ENCODE measurements around the gene VMP1. TPM values are rescaled to one million over a fixed set of nuclear protein-coding genes. Genes with fewer than 3 reads are reported as not detected.

Gene VMP1
- total and polyA plus RNA-seq, 2 of the 13 experiments (the other 11 are each of a cell fraction or from before 2014, with no cell fraction given): 186 to 271 TPM

- TF ChIP-seq ZNF512B (CRISPR knock-in tag; IDR thresholded peaks at IDR 0.05; ENCODE audit: borderline replicate concordance) (no peak), STAT5B (CRISPR knock-in tag; IDR thresholded peaks at IDR 0.05) (no peak), ZFP36 (IDR thresholded peaks at IDR 0.05; ENCODE audit: borderline replicate concordance, low read depth, low read length, partially characterized antibody) (no peak), ARID3A (IDR thresholded peaks at IDR 0.05; ENCODE audit: low read depth, low read length) (peak; percentile 33; the same call in 1 of the 2 replicates), ZNF274 (CRISPR knock-in tag; IDR thresholded peaks at IDR 0.05) (no peak), CAMTA2 (CRISPR knock-in tag; IDR thresholded peaks at IDR 0.05; ENCODE audit: borderline replicate concordance) (no peak), PRPF4 (IDR thresholded peaks at IDR 0.05; ENCODE audit: low read depth, low read length, poor library complexity, severe bottlenecking) (no peak), IKZF1 (IDR thresholded peaks at IDR 0.05) (no peak), TSC22D2 (CRISPR knock-in tag; IDR thresholded peaks at IDR 0.05; ENCODE audit: borderline replicate concordance) (no peak), ZNF446 (CRISPR knock-in tag; IDR thresholded peaks at IDR 0.05) (no peak), ZNF605 (CRISPR knock-in tag; IDR thresholded peaks at IDR 0.05) (no peak), ZNF205 (CRISPR knock-in tag; IDR thresholded peaks at IDR 0.05) (no peak), ZNF382 (CRISPR knock-in tag; IDR thresholded peaks at IDR 0.05; ENCODE audit: borderline replicate concordance) (no peak), ATF5 (CRISPR knock-in tag; IDR thresholded peaks at IDR 0.05; ENCODE audit: low read depth) (no peak)
- TF ChIP-seq, protein P1, sequence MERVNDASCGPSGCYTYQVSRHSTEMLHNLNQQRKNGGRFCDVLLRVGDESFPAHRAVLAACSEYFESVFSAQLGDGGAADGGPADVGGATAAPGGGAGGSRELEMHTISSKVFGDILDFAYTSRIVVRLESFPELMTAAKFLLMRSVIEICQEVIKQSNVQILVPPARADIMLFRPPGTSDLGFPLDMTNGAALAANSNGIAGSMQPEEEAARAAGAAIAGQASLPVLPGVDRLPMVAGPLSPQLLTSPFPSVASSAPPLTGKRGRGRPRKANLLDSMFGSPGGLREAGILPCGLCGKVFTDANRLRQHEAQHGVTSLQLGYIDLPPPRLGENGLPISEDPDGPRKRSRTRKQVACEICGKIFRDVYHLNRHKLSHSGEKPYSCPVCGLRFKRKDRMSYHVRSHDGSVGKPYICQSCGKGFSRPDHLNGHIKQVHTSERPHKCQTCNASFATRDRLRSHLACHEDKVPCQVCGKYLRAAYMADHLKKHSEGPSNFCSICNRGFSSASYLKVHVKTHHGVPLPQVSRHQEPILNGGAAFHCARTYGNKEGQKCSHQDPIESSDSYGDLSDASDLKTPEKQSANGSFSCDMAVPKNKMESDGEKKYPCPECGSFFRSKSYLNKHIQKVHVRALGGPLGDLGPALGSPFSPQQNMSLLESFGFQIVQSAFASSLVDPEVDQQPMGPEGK (CRISPR knock-in tag; IDR thresholded peaks at IDR 0.05): peak; percentile 23; the same call in 1 of the 2 replicates
- TF ChIP-seq, protein P2, sequence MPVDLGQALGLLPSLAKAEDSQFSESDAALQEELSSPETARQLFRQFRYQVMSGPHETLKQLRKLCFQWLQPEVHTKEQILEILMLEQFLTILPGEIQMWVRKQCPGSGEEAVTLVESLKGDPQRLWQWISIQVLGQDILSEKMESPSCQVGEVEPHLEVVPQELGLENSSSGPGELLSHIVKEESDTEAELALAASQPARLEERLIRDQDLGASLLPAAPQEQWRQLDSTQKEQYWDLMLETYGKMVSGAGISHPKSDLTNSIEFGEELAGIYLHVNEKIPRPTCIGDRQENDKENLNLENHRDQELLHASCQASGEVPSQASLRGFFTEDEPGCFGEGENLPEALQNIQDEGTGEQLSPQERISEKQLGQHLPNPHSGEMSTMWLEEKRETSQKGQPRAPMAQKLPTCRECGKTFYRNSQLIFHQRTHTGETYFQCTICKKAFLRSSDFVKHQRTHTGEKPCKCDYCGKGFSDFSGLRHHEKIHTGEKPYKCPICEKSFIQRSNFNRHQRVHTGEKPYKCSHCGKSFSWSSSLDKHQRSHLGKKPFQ (CRISPR knock-in tag; IDR thresholded peaks at IDR 0.05; ENCODE audit: insufficient replicate concordance): peak; percentile 22
- TF ChIP-seq, protein P3, sequence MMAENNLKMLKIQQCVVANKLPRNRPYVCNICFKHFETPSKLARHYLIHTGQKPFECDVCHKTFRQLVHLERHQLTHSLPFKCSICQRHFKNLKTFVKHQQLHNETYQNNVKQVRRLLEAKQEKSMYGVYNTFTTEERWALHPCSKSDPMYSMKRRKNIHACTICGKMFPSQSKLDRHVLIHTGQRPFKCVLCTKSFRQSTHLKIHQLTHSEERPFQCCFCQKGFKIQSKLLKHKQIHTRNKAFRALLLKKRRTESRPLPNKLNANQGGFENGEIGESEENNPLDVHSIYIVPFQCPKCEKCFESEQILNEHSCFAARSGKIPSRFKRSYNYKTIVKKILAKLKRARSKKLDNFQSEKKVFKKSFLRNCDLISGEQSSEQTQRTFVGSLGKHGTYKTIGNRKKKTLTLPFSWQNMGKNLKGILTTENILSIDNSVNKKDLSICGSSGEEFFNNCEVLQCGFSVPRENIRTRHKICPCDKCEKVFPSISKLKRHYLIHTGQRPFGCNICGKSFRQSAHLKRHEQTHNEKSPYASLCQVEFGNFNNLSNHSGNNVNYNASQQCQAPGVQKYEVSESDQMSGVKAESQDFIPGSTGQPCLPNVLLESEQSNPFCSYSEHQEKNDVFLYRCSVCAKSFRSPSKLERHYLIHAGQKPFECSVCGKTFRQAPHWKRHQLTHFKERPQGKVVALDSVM (CRISPR knock-in tag; IDR thresholded peaks at IDR 0.05): peak; percentile 76
These were observed 77.8 kb downstream of the VMP1 start (continued) for GRCh38 chr17:59785091-59785799.
